Measurements from ENCODE around the gene ZNF552. TPM values are rescaled to one million over a fixed set of nuclear protein-coding genes. Genes with fewer than 3 reads are reported as not detected.
A peak's percentile ranks its signal among the peaks of the same experiment; 100 is the strongest.
"Not testable (repeated sequence)": the region's sequence is repeated elsewhere in the genome, so short reads cannot be mapped to it uniquely, and the experiment has no call there.

ZNF552 gene
- total RNA-seq, 1 donor from 2014 or later: 4.0 TPM

GRCh38 chr19:57819475-57820148 lies 4.9 kb upstream of the ZNF552 start:
- no peak for DNase-seq (ENCODE audit: low spot score)

GRCh38 chr19:57818378-57818777 lies 3.7 kb upstream of the ZNF552 start:
- DNase-seq (ENCODE audit: low spot score): no peak

GRCh38 chr19:57817976-57818375 lies 3.3 kb upstream of the ZNF552 start:
- no peak for DNase-seq (ENCODE audit: low spot score)

GRCh38 chr19:57816652-57817051 lies 1.9 kb upstream of the ZNF552 start:
- no peak for DNase-seq (ENCODE audit: low spot score)

- DNase-seq (ENCODE audit: low spot score): no peak
These were observed 748 bp upstream of the ZNF552 start for GRCh38 chr19:57815247-57816075.

GRCh38 chr19:57813919-57814504 lies 701 bp downstream of the ZNF552 start:
- DNase-seq (ENCODE audit: low spot score): no peak

- not testable (repeated sequence) for DNase-seq (ENCODE audit: low spot score)
These were observed 1.5 kb downstream of the ZNF552 start for GRCh38 chr19:57812975-57813820.

- no peak for DNase-seq (ENCODE audit: low spot score)
These were observed 2.5 kb downstream of the ZNF552 start for GRCh38 chr19:57812226-57812625.

- not testable (repeated sequence) for DNase-seq (ENCODE audit: low spot score)
These were observed 4.1 kb downstream of the ZNF552 start for GRCh38 chr19:57810410-57811295.

- DNase-seq (ENCODE audit: low spot score): no peak
These were observed 7.2 kb downstream of the ZNF552 start for GRCh38 chr19:57807541-57807940.

- DNase-seq (ENCODE audit: low spot score): no peak
These were observed 11.0 kb downstream of the ZNF552 start for GRCh38 chr19:57803594-57804325.

- DNase-seq (ENCODE audit: low spot score): no peak
These were observed 11.5 kb downstream of the ZNF552 start for GRCh38 chr19:57803265-57803593.

GRCh38 chr19:57802269-57802668 lies 12.4 kb downstream of the ZNF552 start:
- no peak for DNase-seq (ENCODE audit: low spot score)

- no peak for DNase-seq (ENCODE audit: low spot score)
These were observed 14.0 kb downstream of the ZNF552 start for GRCh38 chr19:57800696-57801095.

- not testable (repeated sequence) for DNase-seq (ENCODE audit: low spot score)
These were observed 18.1 kb downstream of the ZNF552 start for GRCh38 chr19:57796580-57796979.

- no peak for DNase-seq (ENCODE audit: low spot score)
These were observed 25.4 kb downstream of the ZNF552 start for GRCh38 chr19:57789288-57789687.

- no peak for DNase-seq (ENCODE audit: low spot score)
These were observed 26.5 kb downstream of the ZNF552 start for GRCh38 chr19:57788114-57788692.

GRCh38 chr19:57786906-57787305 lies 27.8 kb downstream of the ZNF552 start:
- DNase-seq (ENCODE audit: low spot score): no peak

- DNase-seq (ENCODE audit: low spot score): peak; percentile 68
These were observed 28.4 kb downstream of the ZNF552 start for GRCh38 chr19:57786286-57786685.

All from mesenteric fat pad (tissue), 1 donor.